Ishikawa (cell line): Measurements from ENCODE around the gene MYO3A.

Source experiments
- CEBPB ChIP-seq: IDR thresholded peaks from 2 replicates; pipeline ENCODE4 v1.6.1; 2012
- CREB1 ChIP-seq: IDR thresholded peaks from 2 replicates; pipeline ENCODE4 v1.6.1; 2012; ENCODE audit warnings: low read depth
- EGR1 ChIP-seq: IDR thresholded peaks from 2 replicates; pipeline ENCODE4 v1.6.1; 2012
- EP300 ChIP-seq: IDR thresholded peaks from 2 replicates; pipeline ENCODE4 v1.6.1; 2012; ENCODE audit warnings: borderline replicate concordance
- FOXM1 ChIP-seq: IDR thresholded peaks from 2 replicates; pipeline ENCODE4 v1.6.1; 2012; ENCODE audit warnings: low read depth, borderline replicate concordance
- MAX ChIP-seq: IDR thresholded peaks from 2 replicates; pipeline ENCODE4 v1.6.1; 2012
- NFIC ChIP-seq: IDR thresholded peaks from 2 replicates; pipeline ENCODE4 v1.6.1; 2012
- RAD21 ChIP-seq: IDR thresholded peaks from 2 replicates; pipeline ENCODE4 v1.6.1; 2012; ENCODE audit warnings: low read depth
- REST ChIP-seq: IDR thresholded peaks from 2 replicates; pipeline ENCODE4 v1.6.1; 2012; ENCODE audit warnings: low read depth, mild to moderate bottlenecking
- TAF1 ChIP-seq: IDR thresholded peaks from 2 replicates; pipeline ENCODE4 v1.6.1; 2012; ENCODE audit warnings: low read depth, mild to moderate bottlenecking
- TCF12 ChIP-seq: IDR thresholded peaks from 2 replicates; pipeline ENCODE4 v1.6.1; 2012; ENCODE audit warnings: low read depth
- TEAD4 ChIP-seq: IDR thresholded peaks from 2 replicates; pipeline ENCODE4 v1.6.1; 2012
- USF1 ChIP-seq: IDR thresholded peaks from 2 replicates; pipeline ENCODE4 v1.6.1; 2012
- YY1 ChIP-seq: IDR thresholded peaks from 2 replicates; pipeline ENCODE4 v1.6.1; 2012; ENCODE audit warnings: low read depth
- ZBTB7A ChIP-seq: IDR thresholded peaks from 2 replicates; pipeline ENCODE4 v1.6.1; 2012; ENCODE audit warnings: low read depth

Gene MYO3A

GRCh38 chr10:25974897-25975459, 40.9 kb downstream of the MYO3A start:
- TF ChIP-seq TEAD4 (no peak), EP300 (no peak), CEBPB (no peak), USF1 (no peak), EGR1 (no peak), FOXM1 (no peak), RAD21 (no peak), MAX (no peak), REST (no peak), ZBTB7A (no peak), TCF12 (no peak), CREB1 (no peak), TAF1 (no peak), NFIC (no peak), YY1 (no peak)

GRCh38 chr10:25978771-25979170, 44.7 kb downstream of the MYO3A start:
- TF ChIP-seq USF1 (no peak), MAX (no peak), EP300 (no peak), TAF1 (no peak), NFIC (no peak), ZBTB7A (no peak), REST (no peak), FOXM1 (no peak), RAD21 (no peak), TEAD4 (no peak), CEBPB (no peak)

GRCh38 chr10:25982107-25982506, 48.1 kb downstream of the MYO3A start:
- TF ChIP-seq ZBTB7A (no peak), CEBPB (no peak), FOXM1 (no peak), TCF12 (no peak), NFIC (no peak), REST (no peak)

GRCh38 chr10:25988583-25988982, 54.6 kb downstream of the MYO3A start:
- TF ChIP-seq YY1 (no peak), CEBPB (no peak), TEAD4 (no peak), FOXM1 (no peak)

- TF ChIP-seq MAX (no peak), YY1 (no peak), NFIC (no peak), TAF1 (no peak), ZBTB7A (no peak), EP300 (no peak), RAD21 (no peak), CEBPB (no peak), REST (no peak), EGR1 (no peak), FOXM1 (no peak), TEAD4 (no peak), TCF12 (no peak), USF1 (no peak), CREB1 (no peak)
Measured at GRCh38 chr10:25989951-25990350, 55.9 kb downstream of the MYO3A start.
